Colonic mucosa (tissue), 4 donors: Measurements from ENCODE around the gene AGAP1. TPM values are rescaled to one million over a fixed set of nuclear protein-coding genes. Genes with fewer than 3 reads are reported as not detected.

Experiments
- DNase-seq: peaks from one replicate; pipeline ENCODE4 v3.0.0-alpha.2; 2020
- H3K27ac ChIP-seq: fragments of 200-600 bp; one replicate; pipeline ENCODE4 v1.8.0; 2021
- H3K27me3 ChIP-seq: fragments of 200-600 bp; one replicate; pipeline ENCODE4 v1.8.0; 2021
- H3K36me3 ChIP-seq: fragments of 200-600 bp; one replicate; pipeline ENCODE4 v1.8.0; 2021
- H3K4me1 ChIP-seq: fragments of 200-600 bp; one replicate; pipeline ENCODE4 v1.8.0; 2021; ENCODE audit warnings: mild to moderate bottlenecking
- H3K4me3 ChIP-seq: fragments of 200-600 bp; one replicate; pipeline ENCODE4 v1.8.0; 2021
- H3K9ac ChIP-seq, 2 donors: one replicate each; pipeline ENCODE4 v1.7.0; 2013; ENCODE audit warnings: control low read depth in 2 of 2, low read depth in 2 of 2, low read length in 2 of 2
- H3K9me3 ChIP-seq: fragments of 200-600 bp; one replicate; pipeline ENCODE4 v1.8.0; 2021
- CTCF ChIP-seq: fragments of 200-600 bp; IDR thresholded peaks from one replicate; pipeline ENCODE4 v1.8.0; 2022; ENCODE audit warnings: antibody characterized with exemption, mild to moderate bottlenecking
- intact Hi-C: fragments of 100-400 bp; cut with DNase I; formaldehyde crosslinking; loops from one replicate; pipeline ENCODE4 v1.14.1; 2022
- total RNA-seq, 2 donors: library from RNA; stranded (reverse); fragmentation: NEBNext Ultra II Directional in 1 of 2; extraction: Animal tissue kit (Norgen Biotek cat#: 25700) in 1 of 2; gene quantifications; one replicate each; pipeline ENCODE4 v1.2.1, GENCODE V29; 2021
- donor health status: healthy.
- donor health status: DM: no; HTN: no; CAD: no.
- donor health status: DM: no; HTN: no; CAD: no.

The AGAP1 gene
- total RNA-seq, 2 donors from 2014 or later, result 62.1 to 62.9 TPM

- Histone ChIP-seq H3K4me1 (peaks cover 10% of the 10 kb centered on the region), H3K36me3 (no peaks in the 10 kb centered on the region), H3K9ac (no peak overlapping the region), H3K9me3 (no peaks in the 10 kb centered on the region), H3K27ac (no peak overlapping the region), H3K4me3 (no peak overlapping the region), H3K27me3 (no peaks in the 10 kb centered on the region)
- intact Hi-C loops, result no loop called here
- no peak for TF ChIP-seq CTCF
- DNase-seq, result no peak
Measured at GRCh38 chr2:235545339-235546150, 51.7 kb downstream of the AGAP1 start.

- intact Hi-C loops, result no loop called here
- Histone ChIP-seq H3K4me3 (no peak overlapping the region), H3K4me1 (peaks cover 10% of the 10 kb centered on the region), H3K27ac (no peak overlapping the region), H3K9me3 (no peaks in the 10 kb centered on the region), H3K36me3 (no peaks in the 10 kb centered on the region), H3K27me3 (no peaks in the 10 kb centered on the region), H3K9ac (no peak overlapping the region)
- no peak for DNase-seq
- TF ChIP-seq CTCF, result no peak
Measured at GRCh38 chr2:235546151-235546435, 52.2 kb downstream of the AGAP1 start.

- TF ChIP-seq CTCF, result no peak
- no peak for DNase-seq
Measured at GRCh38 chr2:235546436-235546835, 52.6 kb downstream of the AGAP1 start.

GRCh38 chr2:235549735-235550377 lies 56.0 kb downstream of the AGAP1 start:
- intact Hi-C loops, result no loop called here

More at GRCh38 chr2:235546436-235546835, 52.6 kb downstream of the AGAP1 start:
- Histone ChIP-seq H3K36me3 (no peaks in the 10 kb centered on the region), H3K4me3 (no peak overlapping the region), H3K27ac (no peak overlapping the region), H3K4me1 (peaks cover 10% of the 10 kb centered on the region), H3K9ac (no peak overlapping the region), H3K27me3 (no peaks in the 10 kb centered on the region), H3K9me3 (no peaks in the 10 kb centered on the region)
- intact Hi-C loops, result no loop called here

GRCh38 chr2:235550378-235550760 lies 56.5 kb downstream of the AGAP1 start:
- no peak overlapping the region for H3K4me3 ChIP-seq
- no peak overlapping the region for H3K27ac ChIP-seq
- no peak for DNase-seq
- H3K9me3 ChIP-seq, result no peaks in the 10 kb centered on the region
- no peak for TF ChIP-seq CTCF
- peaks cover 6% of the 10 kb centered on the region for H3K4me1 ChIP-seq
- H3K36me3 ChIP-seq, result no peaks in the 10 kb centered on the region
- no peaks in the 10 kb centered on the region for H3K27me3 ChIP-seq
- H3K9ac ChIP-seq, result no peak overlapping the region
- intact Hi-C loops, result no loop called here

More at GRCh38 chr2:235549735-235550377, 56.0 kb downstream of the AGAP1 start:
- H3K27me3 ChIP-seq, result no peaks in the 10 kb centered on the region
- no peaks in the 10 kb centered on the region for H3K9me3 ChIP-seq
- H3K4me3 ChIP-seq, result no peak overlapping the region
- no peak overlapping the region for H3K9ac ChIP-seq
- DNase-seq, result no peak
- H3K36me3 ChIP-seq, result no peaks in the 10 kb centered on the region
- H3K27ac ChIP-seq, result no peak overlapping the region
- no peak for TF ChIP-seq CTCF
- H3K4me1 ChIP-seq, result peaks cover 6% of the 10 kb centered on the region
